ENCODE data around the gene HSD17B1. TPM values are rescaled to one million over a fixed set of nuclear protein-coding genes. Genes with fewer than 3 reads are reported as not detected.
"Not testable (repeated sequence)": the region's sequence is repeated elsewhere in the genome, so short reads cannot be mapped to it uniquely, and the experiment has no call there.

The HSD17B1 gene
- total RNA-seq, 1 donor from 2014 or later, result 1.4 TPM

DNA sequence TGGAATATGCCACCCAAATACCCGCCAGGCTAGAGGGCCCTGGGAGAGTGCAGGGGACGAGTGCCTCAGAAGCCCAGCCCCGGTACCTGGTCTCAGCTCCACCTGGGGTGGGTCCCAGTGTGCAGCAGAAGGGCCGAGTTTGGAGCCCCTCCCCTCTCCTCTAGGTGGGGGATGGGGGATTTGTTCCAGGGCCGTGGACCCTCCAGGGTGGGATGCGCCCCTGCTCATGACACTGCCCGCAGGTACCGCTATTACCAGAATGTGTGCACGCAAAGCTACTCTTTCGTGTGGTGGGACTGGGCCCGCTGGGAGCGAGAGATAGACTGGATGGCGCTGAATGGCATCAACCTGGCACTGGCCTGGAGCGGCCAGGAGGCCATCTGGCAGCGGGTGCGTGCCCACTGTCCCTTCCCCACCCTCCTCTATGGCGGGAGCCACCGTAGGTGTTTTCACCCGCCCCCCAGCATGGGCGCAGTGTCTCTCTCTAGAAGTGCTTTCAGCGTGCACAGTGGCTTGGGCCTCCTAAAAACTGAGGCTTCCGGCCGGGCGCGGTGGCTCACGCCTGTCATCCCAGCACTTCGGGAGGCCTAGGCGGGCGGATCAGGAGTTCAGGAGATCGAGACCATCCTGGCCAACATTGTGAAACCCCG, 15.4 kb upstream of the HSD17B1 start:
- peaks cover 6% of the 10 kb centered on the region for H3K27me3 Mint-ChIP-seq
- no peak overlapping the region for H3K27ac Mint-ChIP-seq
- peaks cover 7% of the 10 kb centered on the region for H3K36me3 Mint-ChIP-seq (ENCODE audit: insufficient read depth)
- no peaks in the 10 kb centered on the region for H3K9me3 Mint-ChIP-seq (ENCODE audit: low read depth)
- peak overlapping the region; percentile 73 for H3K4me3 Mint-ChIP-seq (ENCODE audit: low read depth)
- H3K4me1 Mint-ChIP-seq (ENCODE audit: low read depth), result peaks cover 16% of the 10 kb centered on the region
- TF ChIP-seq, protein P1, sequence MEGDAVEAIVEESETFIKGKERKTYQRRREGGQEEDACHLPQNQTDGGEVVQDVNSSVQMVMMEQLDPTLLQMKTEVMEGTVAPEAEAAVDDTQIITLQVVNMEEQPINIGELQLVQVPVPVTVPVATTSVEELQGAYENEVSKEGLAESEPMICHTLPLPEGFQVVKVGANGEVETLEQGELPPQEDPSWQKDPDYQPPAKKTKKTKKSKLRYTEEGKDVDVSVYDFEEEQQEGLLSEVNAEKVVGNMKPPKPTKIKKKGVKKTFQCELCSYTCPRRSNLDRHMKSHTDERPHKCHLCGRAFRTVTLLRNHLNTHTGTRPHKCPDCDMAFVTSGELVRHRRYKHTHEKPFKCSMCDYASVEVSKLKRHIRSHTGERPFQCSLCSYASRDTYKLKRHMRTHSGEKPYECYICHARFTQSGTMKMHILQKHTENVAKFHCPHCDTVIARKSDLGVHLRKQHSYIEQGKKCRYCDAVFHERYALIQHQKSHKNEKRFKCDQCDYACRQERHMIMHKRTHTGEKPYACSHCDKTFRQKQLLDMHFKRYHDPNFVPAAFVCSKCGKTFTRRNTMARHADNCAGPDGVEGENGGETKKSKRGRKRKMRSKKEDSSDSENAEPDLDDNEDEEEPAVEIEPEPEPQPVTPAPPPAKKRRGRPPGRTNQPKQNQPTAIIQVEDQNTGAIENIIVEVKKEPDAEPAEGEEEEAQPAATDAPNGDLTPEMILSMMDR (IDR thresholded peaks at IDR 0.05; ENCODE audit: unreplicated experiment), result no peak
- DNase-seq (ENCODE audit: low spot score, unreplicated experiment), result no peak

DNA sequence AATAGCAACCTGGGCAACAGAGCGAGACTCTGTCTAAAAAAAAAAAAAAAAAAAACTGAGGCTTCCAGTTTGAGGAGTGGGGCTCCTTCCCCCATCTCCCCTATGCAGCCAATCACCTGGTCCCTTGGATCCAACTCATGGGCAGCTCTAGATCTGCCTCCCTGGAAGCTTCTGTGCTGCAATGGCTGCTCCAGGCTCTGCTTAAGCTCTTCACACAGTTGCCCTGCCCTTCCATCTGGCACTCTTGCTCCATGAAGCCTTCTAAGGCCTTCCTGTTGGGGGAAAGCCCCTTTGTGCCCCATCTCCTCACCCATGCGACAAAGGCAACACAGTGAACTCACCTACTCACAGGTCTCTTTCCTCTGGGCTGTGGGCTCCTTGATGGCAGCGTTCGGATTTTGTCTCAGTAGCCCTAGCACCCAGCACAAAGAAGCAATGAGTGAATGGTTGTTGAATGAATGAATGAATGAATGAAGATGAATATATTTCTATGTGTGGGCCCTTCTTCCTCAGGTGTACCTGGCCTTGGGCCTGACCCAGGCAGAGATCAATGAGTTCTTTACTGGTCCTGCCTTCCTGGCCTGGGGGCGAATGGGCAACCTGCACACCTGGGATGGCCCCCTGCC, 14.8 kb upstream of the HSD17B1 start:
- Mint-ChIP-seq H3K9me3 (ENCODE audit: low read depth) (no peaks in the 10 kb centered on the region), H3K4me3 (ENCODE audit: low read depth) (peak overlapping the region; percentile 60)
- TF ChIP-seq, protein P1 (IDR thresholded peaks at IDR 0.05; ENCODE audit: unreplicated experiment), result no peak

DNA sequence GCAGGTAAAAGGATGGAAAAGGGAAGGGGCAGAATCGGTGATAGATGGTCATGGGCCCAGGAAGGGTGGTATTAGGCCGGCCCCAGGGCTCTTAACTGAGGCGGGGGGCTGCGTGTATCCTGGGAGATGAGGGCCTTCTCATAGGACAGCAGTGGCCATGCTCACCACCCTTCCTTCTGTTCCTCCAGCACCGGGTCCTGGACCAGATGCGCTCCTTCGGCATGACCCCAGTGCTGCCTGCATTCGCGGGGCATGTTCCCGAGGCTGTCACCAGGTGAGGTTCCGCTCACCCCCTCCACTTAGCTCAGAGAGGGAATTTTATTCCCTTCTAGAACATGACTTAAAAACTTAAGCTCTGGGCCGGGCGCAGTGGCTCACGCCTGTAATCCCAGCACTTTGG, 14.2 kb upstream of the HSD17B1 start:
- Mint-ChIP-seq H3K36me3 (ENCODE audit: insufficient read depth) (peaks cover 9% of the 10 kb centered on the region), H3K9me3 (ENCODE audit: low read depth) (no peaks in the 10 kb centered on the region), H3K27ac (no peak overlapping the region), H3K4me3 (ENCODE audit: low read depth) (no peak overlapping the region), H3K27me3 (peaks cover 5% of the 10 kb centered on the region), H3K4me1 (ENCODE audit: low read depth) (peaks cover 14% of the 10 kb centered on the region)
- no peak for DNase-seq (ENCODE audit: low spot score, unreplicated experiment)
- TF ChIP-seq, protein P1 (IDR thresholded peaks at IDR 0.05; ENCODE audit: unreplicated experiment), result no peak

More for the DNA sequence above, 14.8 kb upstream of the HSD17B1 start:
- Mint-ChIP-seq H3K4me1 (ENCODE audit: low read depth) (peaks cover 16% of the 10 kb centered on the region), H3K36me3 (ENCODE audit: insufficient read depth) (peaks cover 9% of the 10 kb centered on the region), H3K27me3 (peaks cover 6% of the 10 kb centered on the region), H3K27ac (no peak overlapping the region)
- DNase-seq (ENCODE audit: low spot score, unreplicated experiment), result no peak

DNA sequence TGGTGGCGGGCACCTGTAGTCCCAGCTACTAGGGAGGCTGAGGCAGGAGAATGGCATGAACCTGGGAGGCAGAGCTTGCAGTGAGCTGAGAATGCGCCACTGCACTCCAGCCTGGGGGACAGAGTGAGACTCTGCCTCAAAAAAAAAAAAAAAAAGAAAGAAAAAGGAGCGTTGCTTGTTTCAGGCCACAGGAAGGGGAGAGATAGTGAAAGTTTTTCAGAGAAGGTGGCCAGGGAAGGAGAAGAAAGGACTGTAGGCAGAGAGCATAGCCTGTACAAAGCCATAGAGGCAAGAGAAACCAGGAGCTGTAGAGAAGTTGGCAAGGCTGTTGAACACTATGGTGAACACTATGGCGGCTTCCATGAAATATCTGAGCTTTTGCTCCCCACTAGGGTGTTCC, 12.2 kb upstream of the HSD17B1 start:
- H3K4me1 Mint-ChIP-seq (ENCODE audit: low read depth); H3K4me3 Mint-ChIP-seq (ENCODE audit: low read depth); H3K27ac Mint-ChIP-seq; H3K9me3 Mint-ChIP-seq (ENCODE audit: low read depth); DNase-seq (ENCODE audit: low spot score, unreplicated experiment); H3K27me3 Mint-ChIP-seq: not testable (repeated sequence)
- peaks cover 11% of the 10 kb centered on the region for H3K36me3 Mint-ChIP-seq (ENCODE audit: insufficient read depth)

DNA sequence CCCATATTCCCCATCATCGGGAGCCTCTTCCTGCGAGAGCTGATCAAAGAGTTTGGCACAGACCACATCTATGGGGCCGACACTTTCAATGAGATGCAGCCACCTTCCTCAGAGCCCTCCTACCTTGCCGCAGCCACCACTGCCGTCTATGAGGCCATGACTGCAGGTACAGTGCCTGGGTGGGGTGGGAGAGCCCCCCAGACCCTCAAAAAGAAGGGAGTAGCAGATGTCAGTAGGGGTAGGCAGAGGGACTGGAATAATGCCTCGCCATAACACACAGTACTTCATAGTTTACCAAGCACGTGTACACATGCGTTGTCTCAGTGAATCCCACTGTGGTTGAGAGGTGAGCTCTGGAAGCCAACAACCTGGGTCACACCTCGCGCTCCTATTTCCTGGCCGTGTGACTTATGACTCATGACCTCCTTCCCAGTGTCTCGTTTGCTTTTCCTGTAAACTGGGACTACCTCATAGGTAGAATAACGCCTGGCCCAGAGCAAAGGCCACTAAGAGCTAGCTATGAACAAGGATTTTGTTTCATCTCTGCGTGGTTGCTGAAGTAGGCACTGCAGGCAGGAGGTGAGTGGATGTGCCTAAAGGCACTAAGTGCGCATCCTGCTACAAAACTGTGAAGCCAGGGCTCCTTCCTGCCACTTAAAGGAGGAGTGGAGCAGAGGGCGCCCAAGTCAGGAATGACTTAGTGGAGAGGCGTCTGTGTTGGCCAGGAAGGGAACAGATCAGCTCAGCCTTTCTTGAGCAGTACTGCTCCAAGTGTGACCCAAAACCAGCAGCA, 11.5 kb upstream of the HSD17B1 start:
- Mint-ChIP-seq H3K9me3 (ENCODE audit: low read depth) (no peaks in the 10 kb centered on the region), H3K27ac (no peak overlapping the region), H3K27me3 (no peaks in the 10 kb centered on the region), H3K4me1 (ENCODE audit: low read depth) (peaks cover 6% of the 10 kb centered on the region), H3K4me3 (ENCODE audit: low read depth) (no peak overlapping the region), H3K36me3 (ENCODE audit: insufficient read depth) (peaks cover 11% of the 10 kb centered on the region)
- no peak for DNase-seq (ENCODE audit: low spot score, unreplicated experiment)
- TF ChIP-seq, protein P1 (IDR thresholded peaks at IDR 0.05; ENCODE audit: unreplicated experiment), result no peak
